ENCODE results near the gene UFSP1. TPM values are rescaled to one million over a fixed set of nuclear protein-coding genes. Genes with fewer than 3 reads are reported as not detected.
"Not testable (repeated sequence)": the region's sequence is repeated elsewhere in the genome, so short reads cannot be mapped to it uniquely, and the experiment has no call there.

The UFSP1 gene
- total RNA-seq (2021) (2.7 and 2.8 TPM in 2 replicates), Bru-seq, nascent RNA (percentile 47 among the genes with signal in this experiment), BruChase-seq, experiment 1, labeled RNA remaining after a 2-hour chase (percentile 34 among the genes with signal in this experiment), BruChase-seq, experiment 2, labeled RNA remaining after a 6-hour chase (not detected)
- long read RNA-seq, partial matches to known transcripts: 0 of 2 reads
- long read RNA-seq, other reads (novel, unspliced or antisense): 0 of 2 reads

GRCh38 chr7:100888988-100889750, at the start of gene UFSP1:
Gene UFSP1 (minus strand): TSS chr7:100889715. CDS start chr7:100889271, 444 bp downstream.
- Histone ChIP-seq H3K79me2 (ENCODE audit: low read depth) (peaks cover 25% of the 10 kb centered on the region), H3F3A (ENCODE audit: insufficient read depth, low read depth) (peaks cover 53% of the 10 kb centered on the region), H2AFZ (peak within 1 kb of the TSS; percentile 93), H3K27ac (peak within 1 kb of the TSS; percentile 90), H3K4me2 (peak within 1 kb of the TSS; percentile 98), H3K9me2 (ENCODE audit: insufficient read depth) (no peaks in the 10 kb centered on the region), H3K27me3 (ENCODE audit: insufficient read depth, low read depth) (no peaks in the 10 kb centered on the region), H3K36me3 (ENCODE audit: low read depth) (peaks cover 12% of the 10 kb centered on the region), H3K4me1 (replicated peaks; ENCODE audit: insufficient read depth) (peaks cover 26% of the 10 kb centered on the region), H4K20me1 (ENCODE audit: insufficient read depth) (peaks cover 4% of the 10 kb centered on the region; the same call in 1 of the 2 replicates), H3K4me3 (peak within 1 kb of the TSS; percentile 89), H3K9me3 (ENCODE audit: insufficient read depth, low read depth) (no peaks in the 10 kb centered on the region)
- TF ChIP-seq EZH2 (IDR thresholded peaks at IDR 0.05; ENCODE audit: low read depth) (no peak), CTCF (conservative IDR thresholded peaks at IDR 0.05) (no peak)
- no peak for DNase-seq
- CTCF ChIA-PET: interaction anchor here (0.5 to 1.1 kb wide), 7 partner anchors 14 to 433 kb away, joined by 4 to 9 read pairs (median 5); partner anchors contain the start of gene SLC12A9
- TSS peak; percentile 48 for BruUV-seq (replicated peaks)
- POLR2A ChIA-PET (ENCODE audit: unreplicated experiment): interaction anchor here (0.5 to 1.2 kb wide), 14 partner anchors 14 to 460 kb away, joined by 3 to 24 read pairs (median 4); partner anchors contain the start of genes MOSPD3, POP7, SLC12A9 and SRRT
- intact Hi-C loops (cut with micrococcal nuclease; ENCODE audit: unreplicated experiment): loop anchor here (1.0 to 2.0 kb wide), 2 partner anchors 22 to 184 kb away; partner anchors contain the start of gene TRIP6

GRCh38 chr7:100936167-100936566, 46.7 kb upstream of the UFSP1 start:
- H3F3A ChIP-seq (ENCODE audit: insufficient read depth, low read depth); H3K27me3 ChIP-seq (ENCODE audit: insufficient read depth, low read depth); H3K4me3 ChIP-seq; intact Hi-C loops (cut with micrococcal nuclease; ENCODE audit: unreplicated experiment); H3K36me3 ChIP-seq (ENCODE audit: low read depth); H3K27ac ChIP-seq; POLR2A ChIA-PET (ENCODE audit: unreplicated experiment); H3K4me2 ChIP-seq; CTCF ChIA-PET; H3K9me3 ChIP-seq (ENCODE audit: insufficient read depth, low read depth); H4K20me1 ChIP-seq (ENCODE audit: insufficient read depth); H2AFZ ChIP-seq; H3K4me1 ChIP-seq (replicated peaks; ENCODE audit: insufficient read depth); H3K9me2 ChIP-seq (ENCODE audit: insufficient read depth); H3K79me2 ChIP-seq (ENCODE audit: low read depth); BruUV-seq (replicated peaks); DNase-seq: not testable (repeated sequence)

GRCh38 chr7:100935381-100935780, 45.9 kb upstream of the UFSP1 start:
- CTCF ChIA-PET; H3K4me3 ChIP-seq; intact Hi-C loops (cut with micrococcal nuclease; ENCODE audit: unreplicated experiment); H3K9me2 ChIP-seq (ENCODE audit: insufficient read depth); POLR2A ChIA-PET (ENCODE audit: unreplicated experiment); BruUV-seq (replicated peaks); H3K9me3 ChIP-seq (ENCODE audit: insufficient read depth, low read depth); H3K4me2 ChIP-seq; H3K27me3 ChIP-seq (ENCODE audit: insufficient read depth, low read depth); DNase-seq; H2AFZ ChIP-seq; H3K27ac ChIP-seq; H3F3A ChIP-seq (ENCODE audit: insufficient read depth, low read depth); H3K79me2 ChIP-seq (ENCODE audit: low read depth); H3K4me1 ChIP-seq (replicated peaks; ENCODE audit: insufficient read depth); H4K20me1 ChIP-seq (ENCODE audit: insufficient read depth); H3K36me3 ChIP-seq (ENCODE audit: low read depth): not testable (repeated sequence)

- Histone ChIP-seq H3F3A (ENCODE audit: insufficient read depth, low read depth) (peaks cover 6% of the 10 kb centered on the region), H3K9me2 (ENCODE audit: insufficient read depth) (no peaks in the 10 kb centered on the region), H3K27me3 (ENCODE audit: insufficient read depth, low read depth) (0 out of 2 replicates have a peak, but pooled peaks cover 6% of the 10 kb centered on the region), H3K9me3 (ENCODE audit: insufficient read depth, low read depth) (no peaks in the 10 kb centered on the region), H3K79me2 (ENCODE audit: low read depth) (no peaks in the 10 kb centered on the region), H3K4me3 (no peak overlapping the region), H3K4me2 (no peak overlapping the region), H2AFZ (no peak overlapping the region), H3K27ac (no peak overlapping the region), H3K4me1 (replicated peaks; ENCODE audit: insufficient read depth) (peaks cover 24% of the 10 kb centered on the region), H4K20me1 (ENCODE audit: insufficient read depth) (no peaks in the 10 kb centered on the region), H3K36me3 (ENCODE audit: low read depth) (no peaks in the 10 kb centered on the region)
- TF ChIP-seq EZH2 (IDR thresholded peaks at IDR 0.05; ENCODE audit: low read depth): no peak
- no peak for TF ChIP-seq CTCF (conservative IDR thresholded peaks at IDR 0.05)
- DNase-seq: no peak
- POLR2A ChIA-PET (ENCODE audit: unreplicated experiment): no interaction called here
- intact Hi-C loops (cut with micrococcal nuclease; ENCODE audit: unreplicated experiment): no loop called here
- CTCF ChIA-PET: no interaction called here
- no TSS peak for BruUV-seq (replicated peaks)
Observed at GRCh38 chr7:100933734-100934133, 44.2 kb upstream of the UFSP1 start.
